Upper lobe of left lung (tissue), 6 donors: ENCODE measurements around the gene CGGBP1. TPM values are rescaled to one million over a fixed set of nuclear protein-coding genes. Genes with fewer than 3 reads are reported as not detected.

Experiments used
- ATAC-seq, 2 donors: fragments of 200-7000 bp; cut with Tn5 transposase; one replicate each; pipeline ENCODE4 v1.9.1; 2022; ENCODE audit warnings: mild to moderate bottlenecking in 2 of 2, moderate library complexity in 2 of 2; ENCODE audit not compliant: low FRiP score in 2 of 2
- DNase-seq, 2 donors: peaks; one replicate each; pipeline ENCODE4 v3.0.0-alpha.2; 2019 to 2020
- H3K27ac ChIP-seq, 4 donors: fragments of 200-600 bp; sonication (generic); one replicate each; pipeline ENCODE4 v1.5.1; 2016 to 2019
- H3K27me3 ChIP-seq, 4 donors: fragments of 200-600 bp; sonication (generic); one replicate each; pipeline ENCODE4 v1.5.1; 2017 to 2019
- H3K36me3 ChIP-seq, 4 donors: fragments of 200-600 bp; sonication (generic); one replicate each; pipeline ENCODE4 v1.5.1; 2016 to 2019
- H3K4me1 ChIP-seq, 4 donors: fragments of 200-600 bp; sonication (generic); one replicate each; pipeline ENCODE4 v1.5.1; 2018 to 2019
- H3K4me3 ChIP-seq, 4 donors: fragments of 200-600 bp; sonication (generic); one replicate each; pipeline ENCODE4 v1.5.1; 2017 to 2019; ENCODE audit warnings: mild to moderate bottlenecking in 2 of 4, moderate library complexity in 1 of 4
- H3K9me3 ChIP-seq, 4 donors: fragments of 200-600 bp; sonication (generic); one replicate each; pipeline ENCODE4 v1.5.1; 2018 to 2019
- EP300 ChIP-seq, 4 donors: sonication (generic); formaldehyde crosslinking; IDR thresholded peaks; one replicate each; pipeline ENCODE4 v1.5.1; 2017; ENCODE audit warnings: antibody characterized with exemption in 4 of 4, control low read depth in 2 of 4
- POLR2A ChIP-seq, 4 donors: fragments of 450-650 bp; IDR thresholded peaks; one replicate each; pipeline ENCODE4 v1.5.1; 2016 to 2017; ENCODE audit warnings: antibody characterized with exemption in 4 of 4, mild to moderate bottlenecking in 2 of 4
- POLR2AphosphoS5 ChIP-seq, 2 donors: sonication (generic); formaldehyde crosslinking; IDR thresholded peaks; one replicate each; pipeline ENCODE4 v1.5.1; 2017; ENCODE audit warnings: antibody characterized with exemption in 2 of 2
- WGBS, 2 donors: methylation state at CpG; one replicate each; pipeline ENCODE4 v1.1.5; 2017 to 2018; 5-methylcytosine and 5-hydroxymethylcytosine counted together
- total RNA-seq, 6 donors: library from RNA; depleted of rRNA in 4 of 6; stranded (reverse); fragments of >200 nt in 4 of 6; gene quantifications; one replicate each; pipeline versions ENCODE4 v1.1.0 to v1.2.1, GENCODE V29; 2016 to 2021
- TF ChIP-seq, protein P1 (sequence below), 6 experiments: fragments of 450-650 bp in 4 of 6; fragments of 200-600 bp in 2 of 6; sonication (generic) in 2 of 6; IDR thresholded peaks; one replicate each; pipeline ENCODE4 v1.5.1; 2016 to 2019; ENCODE audit warnings: antibody characterized with exemption in 6 of 6
- donor health status: DM: no; HTN: no; CAD: no; lungs with moderate emphysema.
- donor health status: DM: no; HTN: yes; CAD: no; lungs with severe emphysema.

The CGGBP1 gene, protein sequence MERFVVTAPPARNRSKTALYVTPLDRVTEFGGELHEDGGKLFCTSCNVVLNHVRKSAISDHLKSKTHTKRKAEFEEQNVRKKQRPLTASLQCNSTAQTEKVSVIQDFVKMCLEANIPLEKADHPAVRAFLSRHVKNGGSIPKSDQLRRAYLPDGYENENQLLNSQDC
- total RNA-seq, result 100 to 1,000 TPM in 1 of 6 donors, 10 to 100 TPM in 5; 41.7 to 114 (median 60.8) TPM

DNA sequence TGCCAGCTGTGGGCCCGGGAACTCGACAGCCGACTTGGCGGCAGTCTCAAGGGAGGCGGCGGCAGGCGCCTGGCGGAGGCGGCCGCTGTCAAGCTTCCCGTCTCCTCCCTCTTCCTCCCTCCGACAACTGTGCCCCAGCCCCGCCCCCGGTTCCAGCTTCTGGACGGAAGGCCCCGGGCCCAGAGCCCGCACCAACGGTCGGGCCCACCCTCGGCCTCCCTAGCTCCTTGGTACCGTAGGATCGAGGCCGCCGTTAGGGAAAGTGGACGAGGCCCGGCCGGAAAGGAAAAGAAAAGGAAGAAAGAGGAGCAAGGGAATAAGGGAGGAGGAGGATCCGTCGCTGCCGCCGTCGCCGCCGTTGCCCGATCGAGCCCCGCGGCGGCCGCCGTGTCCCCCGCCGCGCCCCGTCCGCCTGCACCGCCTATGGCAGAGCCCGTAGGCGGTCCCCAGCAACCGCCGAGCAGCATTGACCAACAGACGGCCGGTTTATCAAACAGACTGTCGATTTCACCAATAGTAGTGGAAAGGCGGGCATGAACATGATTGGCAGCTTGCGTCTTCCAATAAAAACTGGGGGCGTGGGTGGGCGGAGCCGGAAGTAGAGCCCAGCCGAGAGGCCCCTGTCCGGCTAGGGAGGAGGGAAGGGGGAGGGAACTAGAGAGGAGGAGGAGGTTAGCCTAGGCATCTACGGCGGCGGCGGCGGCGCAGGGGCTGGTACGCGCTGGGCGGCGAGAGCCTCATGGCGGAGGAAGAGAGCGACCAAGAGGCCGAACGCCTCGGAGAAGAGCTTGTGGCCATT is at the start of gene CGGBP1, which contains the start of gene ZNF654:
Gene CGGBP1, minus strand, starts transcription at position 425 of the 799 bp plus-strand sequence. CDS start 3,029 bp downstream, outside the sequence.
Gene ZNF654, plus strand, starts transcription at position 675 of the 799 bp plus-strand sequence. Its CDS starts 65 bp downstream, at position 740.
- H3K4me1 ChIP-seq, result peaks cover 25 to 41% (median 32%) of the 10 kb centered on the region in 4 donors
- peak within 1 kb of the TSS; percentile 63 to 98 (median 94) for H3K4me3 ChIP-seq
- peak; percentile 97 for DNase-seq
- no peaks in the 10 kb centered on the region for H3K9me3 ChIP-seq
- peak; percentile 97 to 100 for ATAC-seq
- TF ChIP-seq POLR2AphosphoS5 (IDR thresholded peaks at IDR 0.05) (peak; percentile 65 to 92), POLR2A (IDR thresholded peaks at IDR 0.05) (peak; percentile 61 to 95 (median 72)), EP300 (IDR thresholded peaks at IDR 0.05) (no peak)
- TF ChIP-seq, protein P1, sequence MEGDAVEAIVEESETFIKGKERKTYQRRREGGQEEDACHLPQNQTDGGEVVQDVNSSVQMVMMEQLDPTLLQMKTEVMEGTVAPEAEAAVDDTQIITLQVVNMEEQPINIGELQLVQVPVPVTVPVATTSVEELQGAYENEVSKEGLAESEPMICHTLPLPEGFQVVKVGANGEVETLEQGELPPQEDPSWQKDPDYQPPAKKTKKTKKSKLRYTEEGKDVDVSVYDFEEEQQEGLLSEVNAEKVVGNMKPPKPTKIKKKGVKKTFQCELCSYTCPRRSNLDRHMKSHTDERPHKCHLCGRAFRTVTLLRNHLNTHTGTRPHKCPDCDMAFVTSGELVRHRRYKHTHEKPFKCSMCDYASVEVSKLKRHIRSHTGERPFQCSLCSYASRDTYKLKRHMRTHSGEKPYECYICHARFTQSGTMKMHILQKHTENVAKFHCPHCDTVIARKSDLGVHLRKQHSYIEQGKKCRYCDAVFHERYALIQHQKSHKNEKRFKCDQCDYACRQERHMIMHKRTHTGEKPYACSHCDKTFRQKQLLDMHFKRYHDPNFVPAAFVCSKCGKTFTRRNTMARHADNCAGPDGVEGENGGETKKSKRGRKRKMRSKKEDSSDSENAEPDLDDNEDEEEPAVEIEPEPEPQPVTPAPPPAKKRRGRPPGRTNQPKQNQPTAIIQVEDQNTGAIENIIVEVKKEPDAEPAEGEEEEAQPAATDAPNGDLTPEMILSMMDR (IDR thresholded peaks at IDR 0.05), result peak in 1 of 6 experiments; percentile 22
- no peaks in the 10 kb centered on the region for H3K27me3 ChIP-seq
- H3K36me3 ChIP-seq, result peaks cover 8 to 17% (median 13%) of the 10 kb centered on the region in 4 donors
- peak within 1 kb of the TSS; percentile 94 to 95 (median 95) for H3K27ac ChIP-seq
- 0 to 1% methylated on average over 27 to 75 of the region's 76 CpGs for WGBS, 2 donors

- ATAC-seq (no peak), DNase-seq (no peak)
- Histone ChIP-seq H3K4me1 (no peaks in the 10 kb centered on the region), H3K27ac (no peak overlapping the region), H3K4me3 (no peak overlapping the region), H3K27me3 (no peaks in the 10 kb centered on the region), H3K36me3 (no peaks in the 10 kb centered on the region), H3K9me3 (no peaks in the 10 kb centered on the region)
- no peak for TF ChIP-seq EP300 (IDR thresholded peaks at IDR 0.05)
- no peak for TF ChIP-seq POLR2A (IDR thresholded peaks at IDR 0.05)
- TF ChIP-seq, protein P1 (IDR thresholded peaks at IDR 0.05), result no peak
- no peak for TF ChIP-seq POLR2AphosphoS5 (IDR thresholded peaks at IDR 0.05)
Observed at GRCh38 chr3:88105325-88105724, 46.5 kb upstream of the CGGBP1 start.

DNA sequence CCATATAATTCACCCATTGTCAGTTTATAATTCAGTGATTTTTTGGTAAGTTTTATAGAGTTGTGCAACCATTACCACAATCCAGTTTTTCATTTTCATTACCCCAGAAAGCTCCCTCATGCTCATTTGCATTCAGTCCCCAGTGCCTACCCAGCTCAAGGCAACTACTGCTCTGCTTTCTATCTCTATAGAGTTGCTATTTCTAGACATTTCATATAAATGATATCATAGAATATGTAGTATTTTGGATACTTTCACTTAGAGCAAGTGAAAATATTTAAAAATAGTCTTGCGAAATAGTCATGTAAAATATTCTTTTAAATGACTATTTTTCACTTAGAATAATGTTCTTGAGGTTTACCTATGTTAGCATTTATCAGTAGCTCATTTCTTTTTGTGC is 42.3 kb upstream of the CGGBP1 start:
- no peak overlapping the region for H3K27ac ChIP-seq
- WGBS, 2 donors, result 93 to 98% methylated on average over 1 of the region's 1 CpG
- H3K9me3 ChIP-seq, result no peaks in the 10 kb centered on the region
- H3K4me3 ChIP-seq, result no peak overlapping the region
- H3K27me3 ChIP-seq, result no peaks in the 10 kb centered on the region
- no peak for DNase-seq
- no peaks in the 10 kb centered on the region for H3K4me1 ChIP-seq
- no peak for TF ChIP-seq POLR2A (IDR thresholded peaks at IDR 0.05)
- TF ChIP-seq, protein P1 (IDR thresholded peaks at IDR 0.05), result no peak
- no peak for TF ChIP-seq POLR2AphosphoS5 (IDR thresholded peaks at IDR 0.05)
- TF ChIP-seq EP300 (IDR thresholded peaks at IDR 0.05), result no peak
- H3K36me3 ChIP-seq, result no peaks in the 10 kb centered on the region
- no peak for ATAC-seq

DNA sequence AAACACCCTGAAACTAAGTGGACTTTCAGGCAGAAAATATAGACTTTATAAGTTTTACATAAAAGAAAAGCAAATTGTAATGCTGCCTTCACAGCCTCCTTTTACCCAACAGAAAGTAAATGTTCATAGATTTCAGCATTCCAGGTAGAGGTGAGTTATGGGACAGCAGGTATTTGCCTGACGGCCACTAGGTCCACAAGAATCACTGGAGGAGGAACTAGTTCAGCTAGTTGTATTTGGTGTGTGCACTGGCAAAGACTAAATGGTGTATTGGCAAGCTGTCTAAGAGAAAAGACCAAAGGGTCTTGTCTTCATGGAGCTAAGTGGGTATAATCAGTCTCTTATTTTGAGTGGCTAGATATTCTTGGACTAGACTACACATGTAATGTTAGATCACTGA is 34.5 kb upstream of the CGGBP1 start:
- DNase-seq (no peak), ATAC-seq (no peak)
- Histone ChIP-seq H3K9me3 (no peaks in the 10 kb centered on the region), H3K27ac (no peak overlapping the region), H3K4me3 (no peak overlapping the region), H3K36me3 (peaks cover 0 to 10% (median 0%) of the 10 kb centered on the region in 4 donors), H3K4me1 (no peaks in the 10 kb centered on the region), H3K27me3 (no peaks in the 10 kb centered on the region)
- WGBS, 2 donors, result 78 to 88% methylated on average over 1 of the region's 1 CpG
- TF ChIP-seq POLR2AphosphoS5 (IDR thresholded peaks at IDR 0.05) (no peak), EP300 (IDR thresholded peaks at IDR 0.05) (no peak), POLR2A (IDR thresholded peaks at IDR 0.05) (no peak)
- TF ChIP-seq, protein P1 (IDR thresholded peaks at IDR 0.05), result no peak
